Measurements from ENCODE around the gene NEU3. TPM values are rescaled to one million over a fixed set of nuclear protein-coding genes. Genes with fewer than 3 reads are reported as not detected.

The NEU3 gene
- polyA plus RNA-seq, 1 donor (not counting 4 experiments of a cell fraction or from before 2014, with no cell fraction given), result 8.2 TPM

GRCh38 chr11:74954199-74954598, 34.5 kb upstream of the NEU3 start:
- Histone ChIP-seq H4K20me1 (ENCODE audit: control insufficient read depth, extremely low read depth, insufficient read depth, low read length) (peaks cover 11% of the 10 kb centered on the region), H3K4me1 (ENCODE audit: control insufficient read depth, extremely low read depth, insufficient read depth, low read length) (peaks cover 11% of the 10 kb centered on the region), H3K4me3 (ENCODE audit: control insufficient read depth in 2 of 3, extremely low read depth in 1 of 3, insufficient read depth in 2 of 3, low read depth in 1 of 3, low read length in 3 of 3) (no peak overlapping the region), H3K27me3 (ENCODE audit: control insufficient read depth, extremely low read depth, insufficient read depth, low read length) (no peaks in the 10 kb centered on the region), H3K9ac (ENCODE audit: control insufficient read depth, extremely low read depth, insufficient read depth, low read length) (no peak overlapping the region), H2AFZ (ENCODE audit: control insufficient read depth, low read length) (no peak overlapping the region), H3K27ac (ENCODE audit: control insufficient read depth, insufficient read depth, low read length) (no peak overlapping the region), H3K79me2 (ENCODE audit: control insufficient read depth, insufficient read depth, low read length) (peaks cover 98% of the 10 kb centered on the region), H3K9me1 (ENCODE audit: control insufficient read depth, extremely low read depth, insufficient read depth, low read length) (no peaks in the 10 kb centered on the region), H3K9me3 (ENCODE audit: control insufficient read depth, low read depth, low read length) (no peaks in the 10 kb centered on the region), H3K4me2 (ENCODE audit: control insufficient read depth, extremely low read depth, insufficient read depth, low read depth, low read length) (no peak overlapping the region), H3K36me3 (ENCODE audit: control insufficient read depth in 2 of 2, extremely low read depth in 1 of 2, insufficient read depth in 2 of 2, low read length in 2 of 2) (peaks cover 1 to 28% of the 10 kb centered on the region in 2 experiments)
- TF ChIP-seq EZH2 (IDR thresholded peaks at IDR 0.05; ENCODE audit: low read length) (no peak), CTCF (optimal IDR thresholded peaks at IDR 0.05 in 1 of 3, IDR thresholded peaks at IDR 0.05 in 1 of 3, conservative IDR thresholded peaks at IDR 0.05 in 1 of 3; ENCODE audit: extremely low read depth in 1 of 3, insufficient read depth in 2 of 3, low read length in 3 of 3) (no peak)
- DNase-seq (ENCODE audit: low read depth, low spot score) (no peak), FAIRE-seq (no peak)
- dilution Hi-C loops (cut with MboI; ENCODE audit: extremely low pct_ligation_motif_present, low sequenced_read_pairs), result no loop called here

DNA sequence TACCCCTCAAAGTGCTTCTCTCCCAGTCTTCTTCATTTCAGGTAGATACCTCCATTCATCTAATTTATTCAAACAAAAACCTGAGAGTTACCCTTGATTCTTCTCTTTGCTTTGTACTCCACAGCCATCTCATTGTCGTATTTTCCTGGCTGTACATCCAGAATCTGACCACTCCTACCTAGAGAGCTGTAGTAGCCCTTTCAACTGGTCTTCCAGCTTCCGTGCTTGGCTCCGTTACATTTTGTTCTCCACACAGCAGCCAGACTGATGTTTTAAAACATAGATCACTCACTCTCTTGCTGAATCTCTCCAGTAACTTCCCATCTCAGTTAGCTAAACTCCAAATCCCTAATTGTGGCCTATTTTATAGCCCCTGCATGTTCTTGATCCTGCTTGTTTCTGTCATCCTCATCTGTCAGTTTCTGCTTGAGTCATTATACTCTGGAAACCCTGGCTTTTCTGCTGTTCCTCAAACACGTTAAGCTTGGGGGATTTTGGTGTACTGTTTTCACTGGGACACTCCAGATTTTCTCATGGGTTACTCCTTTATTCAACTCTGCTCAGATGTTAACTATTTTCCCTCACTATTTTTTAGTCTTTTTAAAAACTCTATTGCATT, 32.2 kb upstream of the NEU3 start:
- no peak overlapping the region for H2AFZ ChIP-seq (ENCODE audit: control insufficient read depth, low read length)
- H3K9me1 ChIP-seq (ENCODE audit: control insufficient read depth, extremely low read depth, insufficient read depth, low read length), result no peaks in the 10 kb centered on the region
- no peak overlapping the region for H3K27ac ChIP-seq (ENCODE audit: control insufficient read depth, insufficient read depth, low read length)
- peaks cover 1 to 28% of the 10 kb centered on the region in 2 experiments for H3K36me3 ChIP-seq (ENCODE audit: control insufficient read depth in 2 of 2, extremely low read depth in 1 of 2, insufficient read depth in 2 of 2, low read length in 2 of 2)
- peaks cover 98% of the 10 kb centered on the region for H3K79me2 ChIP-seq (ENCODE audit: control insufficient read depth, insufficient read depth, low read length)
- H4K20me1 ChIP-seq (ENCODE audit: control insufficient read depth, extremely low read depth, insufficient read depth, low read length), result peaks cover 11% of the 10 kb centered on the region
- H3K4me2 ChIP-seq (ENCODE audit: control insufficient read depth, extremely low read depth, insufficient read depth, low read depth, low read length), result no peak overlapping the region
- no peaks in the 10 kb centered on the region for H3K9me3 ChIP-seq (ENCODE audit: control insufficient read depth, low read depth, low read length)
- H3K9ac ChIP-seq (ENCODE audit: control insufficient read depth, extremely low read depth, insufficient read depth, low read length), result no peak overlapping the region
- H3K27me3 ChIP-seq (ENCODE audit: control insufficient read depth, extremely low read depth, insufficient read depth, low read length), result no peaks in the 10 kb centered on the region
- FAIRE-seq (no peak), DNase-seq (ENCODE audit: low read depth, low spot score) (no peak)
- TF ChIP-seq CTCF (optimal IDR thresholded peaks at IDR 0.05 in 1 of 3, IDR thresholded peaks at IDR 0.05 in 1 of 3, conservative IDR thresholded peaks at IDR 0.05 in 1 of 3; ENCODE audit: extremely low read depth in 1 of 3, insufficient read depth in 2 of 3, low read length in 3 of 3) (no peak), EZH2 (IDR thresholded peaks at IDR 0.05; ENCODE audit: low read length) (no peak)
- H3K4me3 ChIP-seq (ENCODE audit: control insufficient read depth in 2 of 3, extremely low read depth in 1 of 3, insufficient read depth in 2 of 3, low read depth in 1 of 3, low read length in 3 of 3), result no peak overlapping the region
- peaks cover 2% of the 10 kb centered on the region for H3K4me1 ChIP-seq (ENCODE audit: control insufficient read depth, extremely low read depth, insufficient read depth, low read length)
- dilution Hi-C loops (cut with MboI; ENCODE audit: extremely low pct_ligation_motif_present, low sequenced_read_pairs), result no loop called here
